HG02763 (cell line): ENCODE data around the gene ZCCHC24.
"Not testable (repeated sequence)": the region's sequence is repeated elsewhere in the genome, so short reads cannot be mapped to it uniquely, and the experiment has no call there.

ENCODE experiments used
- ATAC-seq: cut with Tn5 transposase; IDR thresholded peaks from one replicate; pipeline ENCODE4 v1.9.1; 2021; ENCODE audit warnings: mild to moderate bottlenecking, moderate library complexity; ENCODE audit not compliant: unreplicated experiment

The ZCCHC24 gene

DNA sequence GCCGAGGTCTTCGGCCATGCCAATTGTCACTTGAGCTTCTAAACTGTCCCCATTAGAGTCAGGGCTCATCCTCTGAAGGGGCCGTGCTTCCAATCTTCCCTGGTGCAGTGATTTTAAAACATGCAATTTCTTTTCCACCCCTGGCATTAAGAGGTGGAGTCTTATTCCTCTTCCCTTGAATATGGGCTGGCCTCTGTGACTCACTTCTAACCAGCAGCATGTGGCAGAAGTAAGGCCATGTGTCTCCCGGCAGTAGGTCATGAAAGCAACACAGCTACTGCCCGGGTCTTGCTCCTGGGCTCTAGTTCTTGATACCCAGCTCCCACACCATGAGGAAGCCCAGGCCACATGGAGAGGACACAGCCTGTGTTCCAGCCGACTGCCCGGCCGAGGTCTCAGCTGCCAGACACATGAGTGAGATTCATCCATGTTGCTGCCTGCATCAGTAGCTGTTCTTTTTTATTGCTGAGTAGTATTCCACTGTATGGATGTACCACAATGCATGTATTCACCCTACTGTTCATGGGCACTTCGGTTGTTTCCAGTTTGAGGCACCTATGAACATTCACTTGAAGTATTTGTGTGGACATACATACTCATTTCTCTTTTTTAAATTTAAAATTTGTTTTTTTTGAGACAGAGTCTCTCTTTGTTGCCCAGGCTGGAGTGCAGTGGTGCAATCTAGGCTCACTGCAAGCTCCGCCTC lies 112.7 kb downstream of the ZCCHC24 start:
- ATAC-seq: not testable (repeated sequence)
